DMS53 treated with DMSO at 0.1 percent for 48 hours (cell line): ENCODE results near the gene PGBD5.

Experiments used
- DNase-seq: peaks from one replicate; lab custom pipeline; 2025; ENCODE audit not compliant: unreplicated experiment; lab: John Stamatoyannopoulos, UW

PGBD5 gene

GRCh38 chr1:230283678-230284077 lies 142.5 kb downstream of the PGBD5 start:
- no peak for DNase-seq

- no peak for DNase-seq
Measured at GRCh38 chr1:230282157-230282556, 144.0 kb downstream of the PGBD5 start.

- DNase-seq = no peak
Measured at GRCh38 chr1:230281556-230281955, 144.6 kb downstream of the PGBD5 start.

- DNase-seq = no peak
Measured at GRCh38 chr1:230280906-230281413, 145.2 kb downstream of the PGBD5 start.

- no peak for DNase-seq
Measured at GRCh38 chr1:230280054-230280795, 145.9 kb downstream of the PGBD5 start.

- no peak for DNase-seq
Measured at GRCh38 chr1:230279583-230279945, 146.6 kb downstream of the PGBD5 start.

- DNase-seq = no peak
Measured at GRCh38 chr1:230278871-230279582, 147.1 kb downstream of the PGBD5 start.

- DNase-seq = no peak
Measured at GRCh38 chr1:230278376-230278775, 147.8 kb downstream of the PGBD5 start.

GRCh38 chr1:230277201-230278025 lies 148.7 kb downstream of the PGBD5 start:
- DNase-seq = no peak

GRCh38 chr1:230276401-230276800 lies 149.7 kb downstream of the PGBD5 start:
- no peak for DNase-seq

GRCh38 chr1:230274254-230274653 lies 151.9 kb downstream of the PGBD5 start:
- DNase-seq = no peak

- DNase-seq = no peak
Measured at GRCh38 chr1:230273141-230273710, 152.9 kb downstream of the PGBD5 start.

GRCh38 chr1:230272557-230272956 lies 153.6 kb downstream of the PGBD5 start:
- DNase-seq = no peak

- DNase-seq = no peak
Measured at GRCh38 chr1:230271300-230272035, 154.7 kb downstream of the PGBD5 start.

- DNase-seq = no peak
Measured at GRCh38 chr1:230270559-230271281, 155.4 kb downstream of the PGBD5 start.

- no peak for DNase-seq
Measured at GRCh38 chr1:230270185-230270558, 156.0 kb downstream of the PGBD5 start.

- peak; percentile 79 for DNase-seq
Measured at GRCh38 chr1:230268371-230269170, 157.6 kb downstream of the PGBD5 start.

- peak; percentile 72 for DNase-seq
Measured at GRCh38 chr1:230267338-230268065, 158.6 kb downstream of the PGBD5 start.
